DMS 273 (cell line): ENCODE data around the gene GLG1.
"Not testable (repeated sequence)": the region's sequence is repeated elsewhere in the genome, so short reads cannot be mapped to it uniquely, and the experiment has no call there.

Experiments
- DNase-seq: peaks from one replicate; lab custom pipeline; 2025; ENCODE audit not compliant: unreplicated experiment; lab: John Stamatoyannopoulos, UW

GLG1 gene

DNA sequence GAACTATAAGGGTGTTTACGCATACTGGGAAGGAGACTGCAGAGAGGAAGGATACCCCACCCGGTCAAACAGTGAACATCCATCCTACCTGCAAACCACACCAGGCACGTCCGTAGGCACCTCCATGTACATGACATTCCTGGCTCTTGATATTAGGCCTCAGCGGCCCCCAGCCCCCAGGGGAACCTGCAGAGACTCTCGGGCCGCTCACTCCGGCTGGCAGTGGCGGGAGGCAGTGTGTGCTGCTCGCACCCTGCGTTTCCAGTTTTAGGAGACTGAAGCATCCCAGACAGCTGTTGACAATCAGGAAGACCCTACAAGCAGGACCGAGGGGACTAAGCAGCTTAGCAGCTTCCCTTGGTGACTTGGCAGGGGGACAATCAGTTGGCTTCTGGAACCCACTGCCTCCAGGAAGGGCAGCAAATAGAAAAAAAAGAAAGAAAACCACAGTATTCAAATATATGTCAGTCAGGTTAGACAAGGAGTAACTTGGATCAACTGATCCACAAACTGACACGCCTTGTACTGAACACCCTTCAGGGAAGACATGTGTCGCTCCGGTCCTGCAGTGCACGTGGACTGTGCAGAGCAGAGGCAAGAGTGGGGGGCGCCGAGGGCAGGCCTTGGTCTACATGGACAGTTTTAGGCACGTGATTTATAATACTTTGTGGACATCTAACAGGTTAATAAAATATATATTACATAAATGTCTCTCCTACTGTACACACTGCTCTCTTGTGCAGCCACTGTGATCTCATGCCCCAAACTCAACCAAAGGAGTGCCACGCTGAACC is 155.8 kb downstream of the GLG1 start:
- DNase-seq, result no peak

DNA sequence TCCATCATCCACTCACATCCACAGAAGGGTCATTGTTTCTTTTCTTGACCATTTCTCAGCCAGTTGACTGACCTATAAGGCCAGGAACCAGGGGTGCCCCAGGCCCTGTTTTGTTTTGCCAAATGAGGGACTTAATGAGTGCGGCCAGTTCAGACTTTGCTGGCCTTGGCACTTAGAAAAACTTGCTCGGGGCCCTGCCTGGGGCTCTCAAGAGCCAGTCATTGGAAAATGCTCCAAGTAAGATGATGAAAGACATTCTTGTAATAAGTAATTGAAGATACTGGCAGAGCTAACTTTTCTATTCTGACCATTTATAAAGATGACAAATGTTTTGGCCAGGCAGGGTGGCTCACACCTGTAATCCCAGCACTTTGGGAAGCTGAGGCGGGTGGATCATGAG is 156.7 kb downstream of the GLG1 start:
- DNase-seq, result no peak

DNA sequence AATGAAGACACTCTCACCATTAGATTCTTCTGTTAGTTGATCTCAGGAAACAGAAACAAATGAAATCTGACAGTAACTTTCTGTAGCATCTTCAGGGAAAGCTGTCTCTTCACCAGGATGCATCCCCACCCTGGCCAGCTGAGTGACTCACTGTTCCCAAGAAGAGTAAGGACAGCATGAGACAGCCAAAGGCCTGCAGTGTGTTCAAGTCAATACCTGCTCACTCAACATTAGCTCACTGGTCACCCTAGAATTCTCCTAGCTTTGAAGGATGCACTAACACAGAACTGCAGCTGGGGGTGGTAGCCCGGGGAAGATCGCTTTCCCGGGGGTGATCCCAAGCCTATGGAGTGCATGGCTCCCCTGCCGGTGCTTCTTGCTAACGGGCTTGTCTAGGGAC is 157.4 kb downstream of the GLG1 start:
- DNase-seq, result no peak

DNA sequence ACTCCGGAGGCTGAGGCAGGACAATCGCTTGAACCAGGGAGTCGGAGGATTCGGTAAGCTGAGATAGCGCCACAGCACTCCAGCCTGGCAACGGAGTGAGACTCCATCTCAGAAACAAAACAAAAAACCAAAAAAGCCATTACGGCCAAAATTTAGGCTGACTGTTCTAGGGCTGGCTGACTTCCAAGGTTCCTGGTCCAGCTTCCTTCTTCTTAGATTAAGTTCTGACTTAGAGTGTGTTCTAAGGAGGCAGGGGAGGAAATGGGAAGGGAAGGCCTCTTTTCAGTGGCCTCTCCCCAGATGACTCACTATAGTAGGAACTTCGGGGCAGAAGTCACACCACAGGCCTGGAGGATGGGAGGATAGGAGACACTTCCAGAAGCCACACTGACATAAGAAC is 157.9 kb downstream of the GLG1 start:
- DNase-seq, result no peak

DNA sequence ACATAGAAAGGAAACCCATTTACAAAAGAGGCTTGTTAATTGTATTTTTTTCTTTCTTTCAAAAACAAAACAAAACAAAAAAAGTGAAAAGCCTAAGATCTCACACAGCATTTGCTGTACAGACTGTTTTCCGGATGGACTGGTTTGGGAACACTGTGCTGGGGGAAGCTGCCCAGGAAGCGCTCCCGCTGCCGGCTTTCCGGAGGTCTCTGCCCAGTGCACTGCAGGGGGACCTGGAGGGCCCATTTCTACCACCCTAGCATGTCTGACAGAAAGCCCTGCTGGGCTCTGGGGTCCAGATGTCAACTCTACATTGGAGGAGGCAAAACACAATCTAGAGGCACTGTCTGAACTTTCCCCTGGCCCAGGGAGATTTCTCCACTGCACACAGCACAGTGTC is 159.3 kb downstream of the GLG1 start:
- DNase-seq, result no peak

DNA sequence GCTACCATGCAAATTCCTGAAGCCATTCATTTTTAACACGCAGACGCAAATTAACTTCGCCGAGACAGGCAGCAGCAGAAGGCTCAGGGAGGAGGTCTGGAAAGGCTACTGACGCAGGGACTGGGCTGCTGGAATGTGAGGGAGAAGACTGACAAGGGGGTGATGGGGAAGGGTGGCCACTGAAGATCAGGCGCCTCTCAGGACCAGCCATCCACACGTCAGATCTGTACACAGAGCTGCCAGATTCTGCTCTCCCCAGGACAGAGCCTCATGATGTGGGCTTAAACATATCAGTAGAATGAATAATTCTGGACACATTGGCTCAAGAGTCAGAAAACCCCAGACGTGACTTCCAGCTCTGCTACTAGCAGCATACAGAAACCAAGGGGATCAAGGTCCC is 160.0 kb downstream of the GLG1 start:
- DNase-seq, result no peak

DNA sequence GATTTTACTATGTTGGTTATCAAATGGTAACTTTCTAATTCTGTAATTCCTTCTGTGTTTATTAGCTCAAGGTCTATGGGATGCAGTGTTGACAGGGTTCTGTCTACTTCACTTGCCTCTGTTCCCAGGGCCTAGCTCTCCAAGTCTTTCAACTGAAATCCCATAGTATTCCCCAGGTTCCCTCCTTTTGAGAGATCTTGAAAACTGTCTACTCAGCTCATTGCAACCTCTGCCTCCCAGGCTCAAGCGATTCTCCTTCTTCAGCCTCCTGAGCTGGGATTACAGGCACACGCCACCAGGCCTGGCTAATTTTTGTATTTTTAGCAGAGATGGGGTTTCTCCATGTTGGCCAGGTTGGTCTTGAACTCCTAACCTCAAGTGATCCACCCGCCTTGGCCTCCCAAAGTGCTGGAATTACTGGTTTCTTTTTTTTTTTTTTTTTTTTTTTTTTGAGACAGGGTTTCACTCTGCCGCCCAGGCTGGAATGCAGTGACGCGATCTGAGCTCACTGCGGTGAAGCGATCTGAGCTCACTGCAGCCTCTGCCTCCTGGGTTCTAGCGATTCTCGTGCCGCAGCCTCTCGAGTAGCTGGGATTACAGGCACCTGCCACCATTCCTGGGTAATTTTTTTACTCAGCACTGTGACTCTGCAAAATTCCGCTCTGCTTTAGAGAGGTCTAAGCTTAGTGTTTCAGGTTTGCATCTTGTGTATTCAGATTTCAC is 163.1 kb downstream of the GLG1 start:
- not testable (repeated sequence) for DNase-seq

DNA sequence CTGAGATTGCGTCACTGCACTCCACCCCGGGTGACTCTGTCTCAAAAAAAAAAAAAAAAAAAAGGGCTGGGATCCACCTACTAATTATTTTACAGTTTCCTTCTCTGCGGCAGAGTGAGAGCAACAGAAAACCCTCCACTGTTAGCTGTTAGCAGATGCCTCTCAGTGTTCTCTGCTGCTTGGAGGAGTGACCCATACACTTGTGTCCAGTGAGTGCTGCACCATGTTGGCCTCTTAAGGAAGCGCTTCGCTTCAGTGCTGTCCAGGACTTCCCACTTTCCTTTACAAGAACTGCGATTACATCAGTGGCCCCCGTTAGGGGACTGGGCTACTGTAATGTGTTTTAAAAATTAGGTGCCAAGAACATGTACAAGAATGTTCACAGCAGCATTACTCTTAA is 167.2 kb downstream of the GLG1 start:
- no peak for DNase-seq

DNA sequence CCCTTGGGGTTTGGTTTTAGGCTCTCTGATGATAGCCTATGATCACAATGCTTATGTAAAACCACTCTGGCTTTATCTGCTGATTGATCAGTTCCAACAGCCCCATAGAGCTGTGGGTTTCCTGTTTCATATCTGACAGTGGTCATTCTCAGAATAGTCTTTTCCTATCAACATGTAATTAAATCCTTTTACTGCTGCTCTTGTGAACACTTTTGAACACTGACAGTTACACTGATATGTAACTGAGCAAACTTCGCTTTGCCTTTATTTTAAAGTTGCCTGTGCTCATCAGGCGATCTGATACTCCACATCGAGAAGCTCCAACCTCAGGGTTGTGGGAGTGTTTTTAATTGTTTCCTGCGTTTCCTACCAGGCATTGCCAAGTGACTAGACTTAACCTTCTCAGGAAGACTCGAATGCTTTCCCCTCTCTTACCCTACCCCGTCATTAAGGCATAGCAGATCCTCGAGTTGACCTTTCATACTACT is 168.4 kb downstream of the GLG1 start:
- DNase-seq, result no peak

DNA sequence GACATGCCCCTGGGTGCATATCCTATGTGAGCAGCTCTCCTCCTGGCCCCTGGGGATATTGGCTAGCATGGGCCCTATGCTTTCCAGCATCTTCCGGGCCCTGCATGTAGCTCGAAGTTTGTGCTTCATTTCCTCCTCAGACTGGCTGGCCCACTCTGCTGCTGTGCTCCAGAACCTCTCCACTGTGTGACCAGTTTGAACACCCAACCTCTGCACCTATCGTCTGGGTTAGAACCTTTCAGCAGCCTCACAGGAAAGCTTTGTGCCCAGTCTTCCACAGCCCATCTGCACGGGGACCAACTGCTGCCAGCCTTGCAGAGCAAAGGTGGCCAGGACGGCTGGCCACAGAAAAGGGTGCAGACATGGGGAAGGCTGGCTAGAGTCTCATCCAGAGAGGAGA is 175.4 kb downstream of the GLG1 start:
- DNase-seq, result no peak

DNA sequence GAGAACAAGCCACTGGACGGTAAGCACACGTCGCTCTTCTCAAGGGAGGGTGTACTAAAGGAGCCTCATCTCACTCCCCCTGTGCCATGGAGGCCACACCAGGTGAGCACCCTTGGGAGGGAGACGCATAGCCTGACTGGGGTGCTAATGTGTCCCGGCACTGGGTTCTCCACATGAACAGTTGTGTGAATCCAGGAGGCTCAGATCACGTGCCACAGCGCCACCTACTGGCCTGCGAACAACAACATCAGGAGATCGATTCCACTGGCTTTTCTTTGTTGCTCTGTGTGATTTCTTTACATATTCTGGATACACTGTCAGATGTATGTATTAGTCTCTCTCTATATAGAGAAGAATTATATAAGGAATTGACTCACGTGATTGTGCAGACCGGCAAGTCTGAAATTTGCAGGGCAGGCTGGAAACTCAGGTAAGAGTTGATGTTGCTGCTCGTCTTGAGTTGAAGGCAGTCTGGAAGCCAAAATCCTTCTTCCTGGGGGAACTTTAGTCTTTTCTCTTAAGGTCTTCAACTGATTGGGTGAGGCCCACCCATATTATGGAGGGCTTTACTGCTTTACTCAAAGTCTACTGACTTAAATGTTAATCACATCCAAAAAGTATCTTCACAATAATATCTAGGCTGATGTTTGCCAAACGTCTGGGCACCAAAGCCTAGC is 176.7 kb downstream of the GLG1 start:
- DNase-seq, result peak; percentile 65

DNA sequence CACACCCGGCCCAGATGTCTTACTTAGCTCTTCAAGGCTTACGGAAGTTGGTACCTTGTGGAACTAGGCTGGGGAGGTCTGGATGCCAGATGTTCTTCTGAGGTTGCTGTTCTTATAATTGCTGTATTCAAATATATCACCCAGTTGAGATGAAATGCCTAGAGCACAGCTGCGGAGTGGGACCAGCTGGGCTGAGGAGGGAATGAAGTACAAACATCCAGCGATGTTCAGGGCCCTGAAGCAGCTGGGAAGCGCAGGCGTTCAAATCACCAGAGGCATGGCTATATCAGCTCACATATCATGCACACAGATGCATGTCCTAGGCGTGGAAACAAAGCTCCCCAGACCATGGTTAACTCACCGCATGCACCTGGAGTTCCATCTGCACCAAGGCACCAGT is 178.4 kb downstream of the GLG1 start:
- DNase-seq, result not testable (repeated sequence)

DNA sequence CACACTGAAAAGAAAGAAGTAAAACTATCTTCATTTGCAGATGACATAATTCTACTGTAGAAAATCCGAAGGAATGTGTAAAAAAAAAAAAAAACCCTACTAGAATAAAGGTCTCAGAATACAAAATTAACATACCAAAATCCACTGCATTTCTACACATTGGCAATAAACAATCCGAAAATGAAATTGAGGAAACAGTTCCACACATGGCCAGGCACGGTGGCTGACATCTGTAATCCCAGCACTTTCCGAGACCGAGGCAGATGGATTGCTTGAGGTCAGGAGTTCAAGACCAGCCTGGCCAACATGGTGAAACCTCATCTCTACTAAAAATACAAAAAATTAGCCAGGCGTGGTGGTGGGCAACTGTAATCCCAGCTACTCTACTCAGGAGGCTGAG is 181.2 kb downstream of the GLG1 start:
- not testable (repeated sequence) for DNase-seq

DNA sequence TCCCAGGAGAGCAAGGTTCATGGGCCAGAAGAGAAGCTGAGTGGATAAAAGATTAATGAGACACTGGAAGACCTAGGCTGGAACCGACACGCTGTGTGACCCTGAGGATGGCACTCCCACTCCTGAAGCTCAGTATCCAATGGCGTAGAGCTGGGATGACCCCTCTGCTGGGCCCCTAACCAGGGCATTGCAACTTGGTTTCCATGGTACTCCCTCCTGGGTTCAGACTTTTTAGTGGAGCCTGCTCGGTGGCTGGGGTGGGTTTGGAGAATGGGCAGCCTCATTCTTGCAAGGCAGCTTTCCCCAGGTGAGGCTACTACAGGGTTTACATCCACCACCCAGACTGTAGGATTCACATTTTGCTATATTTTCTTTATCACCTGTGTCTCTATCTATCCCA is 183.2 kb downstream of the GLG1 start:
- DNase-seq, result not testable (repeated sequence)

DNA sequence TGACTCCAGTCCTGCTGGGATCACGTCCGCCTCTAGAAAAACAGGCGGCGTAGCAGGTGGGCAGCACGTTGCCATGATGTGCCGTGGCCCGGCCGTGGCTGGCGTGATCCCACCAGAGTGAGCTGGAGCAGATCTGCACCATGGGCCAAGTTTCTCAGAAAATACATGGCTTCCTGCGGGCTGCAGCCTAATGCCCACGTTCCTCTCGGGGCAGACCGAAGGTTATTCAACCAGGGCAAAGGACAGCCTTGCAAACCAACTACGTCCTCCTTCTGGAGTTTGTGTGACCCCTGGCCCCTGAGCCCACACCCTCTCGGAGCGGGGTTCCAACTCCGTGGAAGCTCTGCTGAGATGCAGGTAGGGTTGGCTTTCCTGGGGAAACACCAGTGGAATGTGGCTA is 184.8 kb downstream of the GLG1 start:
- DNase-seq, result not testable (repeated sequence)

DNA sequence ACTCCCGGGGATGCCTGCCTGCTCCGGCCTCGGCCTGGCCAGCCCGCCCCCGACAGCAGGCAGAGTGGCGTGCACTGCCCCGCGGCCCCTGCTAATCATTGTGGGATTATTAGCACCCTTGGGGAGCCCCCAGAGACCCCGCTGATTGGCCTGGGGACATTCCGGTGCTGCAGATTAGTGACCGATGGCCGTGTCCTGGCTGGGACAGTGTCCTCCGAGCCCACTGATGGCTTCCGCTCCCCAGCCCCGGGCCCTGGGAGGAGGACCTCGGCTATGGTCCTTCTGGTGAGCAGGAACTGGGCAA is 185.5 kb downstream of the GLG1 start:
- DNase-seq, result not testable (repeated sequence)

DNA sequence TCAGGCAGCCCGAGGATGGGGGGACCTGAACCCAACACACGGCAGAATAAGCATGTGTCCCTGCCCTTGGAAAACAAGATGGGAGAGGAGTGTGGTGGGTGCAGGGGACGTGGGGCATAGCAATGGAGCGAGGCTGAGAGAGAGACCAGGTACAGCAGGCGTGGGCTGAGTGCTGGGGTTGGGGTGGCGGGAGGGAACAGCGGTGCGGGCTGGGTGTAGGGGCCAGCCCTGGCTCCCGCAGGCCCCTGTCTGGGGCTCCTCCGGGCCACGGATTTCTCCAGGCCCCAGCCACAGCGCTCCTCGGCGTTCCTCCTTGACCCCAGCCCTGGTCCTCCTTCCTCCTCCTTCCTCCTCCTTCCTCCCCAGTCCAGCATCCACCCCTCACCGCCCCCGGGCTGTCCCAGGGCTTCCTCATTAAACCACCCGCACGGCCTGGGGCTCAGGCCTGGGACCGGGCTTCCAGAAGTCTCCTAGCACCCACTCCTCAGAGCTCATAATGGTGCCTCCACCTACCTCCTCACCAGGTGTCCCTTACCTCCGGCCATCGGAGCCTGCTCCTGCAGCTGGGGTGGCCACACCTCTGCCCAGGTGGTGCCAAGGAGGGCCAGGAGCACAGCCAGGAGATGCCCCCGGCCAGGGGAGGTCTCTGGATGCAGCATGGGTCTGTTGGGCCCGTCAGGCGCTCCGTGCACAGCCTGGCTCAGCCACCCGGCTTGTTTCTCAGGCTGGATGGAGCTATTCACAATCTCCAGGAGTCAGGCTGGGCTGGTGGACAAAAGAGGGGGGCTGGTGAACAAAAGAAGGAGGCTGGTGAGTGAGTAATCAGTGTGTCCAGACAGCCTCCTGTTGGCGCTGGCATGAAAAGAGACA is 186.1 kb downstream of the GLG1 start, which contains the start of gene CLEC18B:
TSS of gene CLEC18B (minus strand) at position 867 of the 870 bp plus-strand sequence. CDS start at position 659, 208 bp downstream.
- not testable (repeated sequence) for DNase-seq

DNA sequence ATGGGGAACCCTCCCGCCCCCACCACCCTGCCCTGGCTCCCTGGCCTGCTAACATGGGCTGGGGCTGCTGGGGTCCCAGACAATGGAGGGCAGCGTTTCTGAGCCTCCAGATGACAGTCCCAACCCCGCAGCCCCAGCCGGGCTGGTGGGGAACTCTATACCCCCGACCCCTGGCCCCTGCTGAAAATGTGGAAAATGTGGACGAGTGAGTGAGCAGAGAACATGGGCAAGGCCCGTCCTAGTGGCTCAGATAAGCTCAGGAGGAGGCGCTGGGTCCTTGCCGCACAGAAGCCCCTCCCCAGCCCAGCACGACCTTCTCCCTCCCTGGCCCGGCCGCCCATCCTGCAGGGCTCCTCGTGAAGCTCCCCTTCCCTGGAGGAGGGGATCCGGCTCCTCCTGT is 187.1 kb downstream of the GLG1 start:
- not testable (repeated sequence) for DNase-seq

DNA sequence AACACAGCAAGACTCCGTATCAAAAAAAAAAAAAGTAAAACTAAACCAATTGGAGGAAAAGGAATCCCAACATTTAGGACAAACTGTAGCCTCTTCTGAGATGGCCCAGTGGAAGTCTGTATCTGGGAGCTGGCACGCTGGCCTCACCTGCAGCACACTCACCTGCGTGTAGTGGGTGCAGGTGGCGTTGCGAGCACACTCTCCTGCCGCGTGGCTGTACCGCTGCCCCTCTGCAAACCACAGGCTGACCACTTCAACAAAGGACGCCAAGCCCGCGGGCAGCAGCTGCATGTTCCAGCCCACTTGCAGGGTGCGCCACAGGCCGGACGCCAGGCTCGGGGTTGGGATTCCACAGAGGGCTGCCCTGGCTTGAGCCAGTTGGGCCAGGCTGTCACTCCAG is 189.0 kb downstream of the GLG1 start:
- DNase-seq, result not testable (repeated sequence)

DNA sequence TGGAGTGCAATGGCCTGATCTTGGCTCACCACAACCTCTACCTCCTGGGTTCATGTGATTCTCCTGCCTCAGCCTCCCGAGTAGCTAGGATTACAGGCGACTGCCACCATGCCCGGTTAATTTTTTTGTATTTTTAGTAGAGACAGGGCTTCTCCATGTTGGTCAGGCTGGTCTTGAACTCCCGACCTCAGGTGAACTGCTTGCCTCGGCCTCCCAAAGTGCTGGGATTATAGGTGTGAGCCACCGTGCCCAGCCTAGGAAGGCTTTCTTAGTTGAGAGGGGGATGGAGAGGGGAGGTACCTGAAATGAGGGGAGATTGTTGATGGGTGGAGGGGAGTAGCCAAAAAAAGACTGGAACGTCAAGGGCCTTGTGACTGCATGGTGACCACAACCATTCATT is 193.0 kb downstream of the GLG1 start:
- DNase-seq, result not testable (repeated sequence)

DNA sequence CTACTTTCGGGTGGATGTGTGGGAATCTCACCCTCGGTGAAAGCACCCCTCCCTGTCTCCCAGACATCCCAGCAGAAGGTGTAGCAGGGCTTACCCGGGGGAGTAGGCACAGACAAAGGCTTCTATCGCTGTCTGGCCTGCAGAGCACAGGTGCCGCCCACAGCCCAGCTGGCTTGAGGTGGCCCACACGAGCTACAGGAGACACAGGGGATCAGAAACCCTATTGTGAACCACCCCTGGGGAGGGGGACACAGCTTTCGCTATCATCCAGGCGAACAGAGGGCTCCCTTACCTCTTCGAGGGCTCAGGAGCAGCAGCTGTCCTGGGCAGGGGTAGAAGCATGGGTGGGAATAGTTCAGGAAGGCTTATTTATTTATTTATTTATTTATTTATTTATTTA is 193.4 kb downstream of the GLG1 start:
- DNase-seq, result not testable (repeated sequence)
